B cell (primary cell): ENCODE data around the gene CPLANE2. TPM values are rescaled to one million over a fixed set of nuclear protein-coding genes. Genes with fewer than 3 reads are reported as not detected.
"Not testable (repeated sequence)": the region's sequence is repeated elsewhere in the genome, so short reads cannot be mapped to it uniquely, and the experiment has no call there.

ENCODE experiments used
- ATAC-seq: fragments of 200-7000 bp; cut with Tn5 transposase; one replicate; pipeline ENCODE4 v1.10.0; 2021; ENCODE audit warnings: low read depth, mild to moderate bottlenecking, moderate number of reproducible peaks, moderate library complexity
- CTCF ChIA-PET: fragments of 350-600 bp; sonication (Branson Sonifier 250); formaldehyde crosslinking; loops from one replicate; lab custom pipeline; 2021; ENCODE audit warnings: antibody characterized with exemption, inconsistent platforms; lab: Charles Lee
- POLR2A ChIA-PET: fragments of 350-600 bp; sonication (Branson Sonifier 250); formaldehyde crosslinking; loops from one replicate; lab custom pipeline; 2021; ENCODE audit warnings: antibody characterized with exemption; lab: Charles Lee
- DNase-seq: peaks from one replicate; pipeline ENCODE4 v3.0.0; 2013
- H2AFZ ChIP-seq: 2 replicates; pipeline ENCODE4 v1.6.1; 2012; ENCODE audit warnings: mild to moderate bottlenecking, low read depth, low read length; ENCODE audit not compliant: insufficient read depth, poor library complexity, severe bottlenecking
- H3K27ac ChIP-seq, 2 donors: 1 replicate in 1 of 2; 2 replicates in 1 of 2; pipeline ENCODE4 v1.5.1; 2012 to 2013; ENCODE audit warnings: low read length in 2 of 2, mild to moderate bottlenecking in 2 of 2, moderate library complexity in 1 of 2
- H3K27me3 ChIP-seq, 4 experiments: fragments of 200-600 bp in 1 of 4; sonication (generic) in 1 of 4; replicated peaks in 1 of 4; 1 replicate in 2 of 4; 2 replicates in 2 of 4; pipeline versions ENCODE4 v1.6.1 to v1.7.0; 2013 to 2016; ENCODE audit warnings: low read length in 3 of 4, mild to moderate bottlenecking in 2 of 4, mixed read lengths in 1 of 4, moderate library complexity in 1 of 4; ENCODE audit not compliant: insufficient read depth in 4 of 4, control insufficient read depth in 3 of 4; ENCODE audit errors: control extremely low read depth in 1 of 4
- H3K36me3 ChIP-seq, 2 experiments: replicated peaks in 1 of 2; 1 replicate in 1 of 2; 2 replicates in 1 of 2; pipeline versions ENCODE4 v1.6.1 to v1.7.1; 2013; ENCODE audit warnings: low read length in 1 of 2; ENCODE audit not compliant: insufficient read depth in 2 of 2, control insufficient read depth in 1 of 2; ENCODE audit errors: control extremely low read depth in 1 of 2, extremely low read depth in 1 of 2
- H3K4me1 ChIP-seq, 2 donors: fragments of 200-600 bp in 1 of 2; sonication (generic) in 1 of 2; 1 replicate in 1 of 2; 2 replicates in 1 of 2; pipeline versions ENCODE4 v1.5.1 to v1.6.1; 2013 to 2017; ENCODE audit warnings: low read length in 2 of 2; ENCODE audit not compliant: control insufficient read depth in 2 of 2, insufficient read depth in 2 of 2
- H3K4me2 ChIP-seq: replicated peaks from 2 replicates; pipeline ENCODE3; 2012; ENCODE audit warnings: mild to moderate bottlenecking, low read depth, low read length; ENCODE audit not compliant: poor library complexity, severe bottlenecking
- H3K4me3 ChIP-seq, 5 experiments: fragments of 200-600 bp in 1 of 5; sonication (generic) in 1 of 5; 1 replicate in 3 of 5; 2 replicates in 2 of 5; pipeline versions ENCODE4 v1.5.1 to v1.7.0; 2011 to 2016; ENCODE audit warnings: low read length in 4 of 5, mild to moderate bottlenecking in 4 of 5, low read depth in 2 of 5, control low read depth in 1 of 5, moderate library complexity in 1 of 5; ENCODE audit not compliant: insufficient read depth in 1 of 5; ENCODE audit errors: control extremely low read depth in 1 of 5, extremely low read depth in 1 of 5
- H3K79me2 ChIP-seq: fragments of 200-600 bp; sonication (generic); one replicate; pipeline ENCODE4 v1.6.0; 2016; ENCODE audit warnings: low read length; ENCODE audit not compliant: control insufficient read depth, insufficient read depth
- H3K9ac ChIP-seq: fragments of 200-600 bp; sonication (generic); 2 replicates; pipeline ENCODE4 v1.6.1; 2017; ENCODE audit warnings: mild to moderate bottlenecking, low read length, moderate library complexity
- H3K9me3 ChIP-seq, 3 donors: one replicate each; pipeline versions ENCODE4 v1.6.1 to v1.7.1; 2013; ENCODE audit warnings: low read length in 2 of 3; ENCODE audit not compliant: control insufficient read depth in 2 of 3, insufficient read depth in 1 of 3; ENCODE audit errors: control extremely low read depth in 1 of 3
- H4K20me1 ChIP-seq: 2 replicates; pipeline ENCODE4 v1.6.0; 2012; ENCODE audit warnings: mild to moderate bottlenecking, low read length; ENCODE audit not compliant: insufficient read depth, control insufficient read depth, poor library complexity, severe bottlenecking
- H3K27ac Mint-ChIP-seq: one replicate; pipeline ENCODE4 v1.8.0; 2021; ENCODE audit warnings: mixed read lengths
- H3K27me3 Mint-ChIP-seq: one replicate; pipeline ENCODE4 v1.8.0; 2021; ENCODE audit warnings: mixed read lengths
- H3K4me1 Mint-ChIP-seq: one replicate; pipeline ENCODE4 v1.8.0; 2021; ENCODE audit warnings: mixed read lengths
- H3K4me3 Mint-ChIP-seq: one replicate; pipeline ENCODE4 v1.8.0; 2021; ENCODE audit warnings: mixed read lengths
- H3K9me3 Mint-ChIP-seq: one replicate; pipeline ENCODE4 v1.8.0; 2022; ENCODE audit warnings: mixed read lengths; ENCODE audit not compliant: insufficient read depth
- EZH2 ChIP-seq: IDR thresholded peaks from 2 replicates; pipeline ENCODE4 v1.6.1; 2012; ENCODE audit warnings: borderline replicate concordance, low read depth, mild to moderate bottlenecking, moderate library complexity, low read length; ENCODE audit not compliant: insufficient read depth, poor library complexity, severe bottlenecking
- WGBS: methylation state at CpG from one replicate; pipeline ENCODE4 v1.1.5; 2013; ENCODE audit warnings: missing lambda C conversion rate; ENCODE audit not compliant: insufficient coverage; 5-methylcytosine and 5-hydroxymethylcytosine counted together
- intact Hi-C: fragments of 100-400 bp; cut with micrococcal nuclease; formaldehyde crosslinking; loops from one replicate; pipeline ENCODE4 v1.10.0; 2022
- polyA plus RNA-seq: library from polyadenylated mRNA; depleted of rRNA; stranded (reverse); fragments of >200 nt; gene quantifications from 2 replicates; pipeline ENCODE4 v1.2.3, GENCODE V29; 2012
- total RNA-seq, 2 donors: library from RNA; stranded (reverse); fragments of 120-200 nt in 1 of 2; gene quantifications; 1 replicate in 1 of 2; 2 replicates in 1 of 2; pipeline versions ENCODE4 v1.2.3 to v1.2.4, GENCODE V29; 2013 to 2022
- TF ChIP-seq, protein P1 (sequence below): fragments of 200-600 bp; IDR thresholded peaks from one replicate; pipeline ENCODE4 v1.8.0; 2022; ENCODE audit warnings: antibody characterized with exemption, mild to moderate bottlenecking

The CPLANE2 gene
- total and polyA plus RNA-seq, 2 donors (not counting 1 experiment from before 2014, with no cell fraction given): 5.7 to 11.1 TPM

- no peak overlapping the region for H2AFZ ChIP-seq
- H3K9me3 Mint-ChIP-seq: no peaks in the 10 kb centered on the region
- ChIA-PET POLR2A (no interaction called here), CTCF (no interaction called here)
- no peaks in the 10 kb centered on the region for H3K36me3 ChIP-seq
- no peak overlapping the region for H3K4me3 ChIP-seq
- H3K4me1 ChIP-seq: peaks cover 16 to 18% of the 10 kb centered on the region in 2 donors
- H3K4me2 ChIP-seq: no peak overlapping the region
- H3K4me1 Mint-ChIP-seq: peaks cover 8% of the 10 kb centered on the region
- H3K27me3 ChIP-seq: peaks cover 0 to 39% (median 20%) of the 10 kb centered on the region in 4 experiments
- intact Hi-C loops: no loop called here
- peaks cover 0 to 24% (median 0%) of the 10 kb centered on the region in 3 donors for H3K9me3 ChIP-seq
- no peak overlapping the region for H3K27ac ChIP-seq
- H3K27ac Mint-ChIP-seq: no peak overlapping the region
- peaks cover 34% of the 10 kb centered on the region for H3K27me3 Mint-ChIP-seq
- ATAC-seq: no peak
- no peak for DNase-seq
- no peaks in the 10 kb centered on the region for H4K20me1 ChIP-seq
- WGBS: 86% methylated on average over 3 of the region's 3 CpGs
- TF ChIP-seq EZH2: no peak
- TF ChIP-seq, protein P1, sequence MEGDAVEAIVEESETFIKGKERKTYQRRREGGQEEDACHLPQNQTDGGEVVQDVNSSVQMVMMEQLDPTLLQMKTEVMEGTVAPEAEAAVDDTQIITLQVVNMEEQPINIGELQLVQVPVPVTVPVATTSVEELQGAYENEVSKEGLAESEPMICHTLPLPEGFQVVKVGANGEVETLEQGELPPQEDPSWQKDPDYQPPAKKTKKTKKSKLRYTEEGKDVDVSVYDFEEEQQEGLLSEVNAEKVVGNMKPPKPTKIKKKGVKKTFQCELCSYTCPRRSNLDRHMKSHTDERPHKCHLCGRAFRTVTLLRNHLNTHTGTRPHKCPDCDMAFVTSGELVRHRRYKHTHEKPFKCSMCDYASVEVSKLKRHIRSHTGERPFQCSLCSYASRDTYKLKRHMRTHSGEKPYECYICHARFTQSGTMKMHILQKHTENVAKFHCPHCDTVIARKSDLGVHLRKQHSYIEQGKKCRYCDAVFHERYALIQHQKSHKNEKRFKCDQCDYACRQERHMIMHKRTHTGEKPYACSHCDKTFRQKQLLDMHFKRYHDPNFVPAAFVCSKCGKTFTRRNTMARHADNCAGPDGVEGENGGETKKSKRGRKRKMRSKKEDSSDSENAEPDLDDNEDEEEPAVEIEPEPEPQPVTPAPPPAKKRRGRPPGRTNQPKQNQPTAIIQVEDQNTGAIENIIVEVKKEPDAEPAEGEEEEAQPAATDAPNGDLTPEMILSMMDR: no peak
- no peak overlapping the region for H3K4me3 Mint-ChIP-seq
- no peak overlapping the region for H3K9ac ChIP-seq
- no peaks in the 10 kb centered on the region for H3K79me2 ChIP-seq
These were observed 12.5 kb downstream of the CPLANE2 start for GRCh38 chr1:16224472-16224871.

DNA sequence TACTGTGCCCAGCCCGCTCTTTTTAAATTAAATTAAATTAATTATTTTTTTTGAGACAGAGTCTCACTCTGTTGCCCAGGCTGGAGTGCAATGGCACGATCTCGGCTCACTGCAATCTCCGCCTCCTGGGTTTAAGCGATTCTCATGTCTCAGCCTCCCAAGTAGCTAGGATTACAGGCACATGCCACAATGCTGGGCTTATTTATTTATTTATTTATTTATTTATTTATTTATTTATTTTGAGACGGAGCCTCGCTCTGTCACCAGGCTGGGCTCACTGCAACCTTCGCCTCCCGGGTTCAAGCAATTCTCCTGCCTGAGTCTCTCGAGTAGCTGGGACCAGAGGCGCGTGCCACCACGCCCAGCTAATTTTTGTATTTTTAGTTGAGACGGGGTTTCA, 14.3 kb downstream of the CPLANE2 start:
- H3K27ac ChIP-seq, DNase-seq, ATAC-seq, H3K79me2 ChIP-seq, H3K9me3 Mint-ChIP-seq, H3K4me2 ChIP-seq, H3K36me3 ChIP-seq, H3K4me3 Mint-ChIP-seq, H4K20me1 ChIP-seq, H3K9ac ChIP-seq, intact Hi-C loops, H3K4me1 Mint-ChIP-seq, H3K4me3 ChIP-seq, POLR2A ChIA-PET, H2AFZ ChIP-seq, H3K27ac Mint-ChIP-seq: not testable (repeated sequence)
- peaks cover 22% of the 10 kb centered on the region for H3K27me3 Mint-ChIP-seq
- Histone ChIP-seq H3K9me3 (peaks cover 0 to 19% (median 0%) of the 10 kb centered on the region in 3 donors), H3K4me1 (peaks cover 8 to 11% of the 10 kb centered on the region in 2 donors), H3K27me3 (peaks cover 0 to 27% (median 15%) of the 10 kb centered on the region in 4 experiments)
- CTCF ChIA-PET: interaction anchor here (0.7 to 1.2 kb wide), 2 partner anchors 36 to 142 kb away, joined by 3 to 4 read pairs; no protein-coding TSS in a partner anchor
- WGBS: 88% methylated on average over 9 of the region's 14 CpGs
